ENCODE measurements around the gene CSMD2. TPM values are rescaled to one million over a fixed set of nuclear protein-coding genes. Genes with fewer than 3 reads are reported as not detected.

CSMD2 gene
- total RNA-seq, 2 donors from 2014 or later, result 0.62 to 2.8 TPM

DNA sequence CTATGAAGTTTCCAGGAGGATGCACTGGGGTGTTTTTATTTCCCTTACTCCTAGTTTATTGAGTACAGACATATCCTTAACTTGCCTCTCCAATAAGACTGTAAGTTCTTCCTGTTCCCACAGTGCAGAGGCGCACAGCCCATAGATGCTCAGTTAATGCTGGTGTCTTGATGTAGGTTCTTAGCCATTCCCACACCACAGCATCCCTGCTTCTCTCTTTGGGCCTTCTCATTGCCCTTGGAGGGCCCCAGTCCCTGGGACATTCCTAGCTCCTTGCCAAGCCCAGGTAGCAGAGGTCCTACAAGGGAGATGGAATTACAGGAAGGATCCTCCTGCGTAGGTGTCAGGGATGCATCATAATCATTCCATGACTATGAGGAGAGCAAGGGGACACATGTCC is 362.8 kb downstream of the CSMD2 start:
- Histone ChIP-seq H3K9ac (ENCODE audit: extremely low read depth, low read length, poor library complexity, severe bottlenecking) (no peak overlapping the region), H3K36me3 (ENCODE audit: control insufficient read depth, insufficient read depth, low read length) (no peaks in the 10 kb centered on the region), H3K27ac (ENCODE audit: low read depth, low read length) (no peak overlapping the region), H3K4me3 (ENCODE audit: low read length) (no peak overlapping the region), H3K4me1 (ENCODE audit: control insufficient read depth, insufficient read depth, low read length) (peaks cover 5% of the 10 kb centered on the region), H3K9me3 (ENCODE audit: control insufficient read depth, low read length) (peaks cover 33% of the 10 kb centered on the region), H3K27me3 (ENCODE audit: control insufficient read depth, insufficient read depth, low read length, poor library complexity, severe bottlenecking) (peaks cover 11% of the 10 kb centered on the region)
- 83 to 98% methylated on average over 1 to 2 of the region's 2 CpGs for WGBS, 2 experiments (ENCODE audit: insufficient coverage in 1 of 2, insufficient read length in 1 of 2)
- no peak overlapping the region for H3K27ac Mint-ChIP-seq
- H3K36me3 Mint-ChIP-seq (ENCODE audit: low read depth), result peaks cover 2% of the 10 kb centered on the region
- no peak overlapping the region for H3K4me3 Mint-ChIP-seq
- TF ChIP-seq CTCF (conservative IDR thresholded peaks at IDR 0.05), result no peak
- H3K27me3 Mint-ChIP-seq (ENCODE audit: insufficient read depth), result peaks cover 9% of the 10 kb centered on the region
- H3K4me1 Mint-ChIP-seq, result peaks cover 10% of the 10 kb centered on the region
- no peak for DNase-seq
- peaks cover 21% of the 10 kb centered on the region for H3K9me3 Mint-ChIP-seq

- no peak overlapping the region for H3K4me3 Mint-ChIP-seq
Measured at GRCh38 chr1:33797849-33798248, 367.2 kb downstream of the CSMD2 start.

DNA sequence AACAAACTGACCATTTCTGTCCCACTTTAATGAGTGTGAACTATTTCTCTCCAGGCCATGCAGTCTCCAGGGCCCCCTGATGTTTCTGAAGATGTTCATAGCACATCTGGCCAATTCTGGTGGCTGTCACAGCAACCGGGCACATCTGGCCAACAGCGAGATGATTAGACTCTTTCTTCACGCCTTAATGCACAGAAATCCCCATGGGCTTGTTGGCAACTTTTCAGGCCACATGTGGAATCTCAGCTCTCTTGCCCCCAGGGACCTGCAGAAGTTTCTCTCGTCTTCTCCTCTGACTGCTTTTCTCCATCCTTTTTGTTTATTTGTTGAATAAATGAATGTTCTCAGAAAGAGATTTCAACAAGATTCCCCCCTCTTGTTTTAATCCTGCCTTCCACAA is 372.4 kb downstream of the CSMD2 start:
- H3K4me1 ChIP-seq (ENCODE audit: control insufficient read depth, insufficient read depth, low read length), result no peaks in the 10 kb centered on the region
- WGBS, 2 experiments (ENCODE audit: insufficient coverage in 1 of 2, insufficient read length in 1 of 2), result 92 to 94% methylated on average over 3 to 4 of the region's 4 CpGs
- no peaks in the 10 kb centered on the region for H3K27me3 ChIP-seq (ENCODE audit: control insufficient read depth, insufficient read depth, low read length, poor library complexity, severe bottlenecking)
- no peak for DNase-seq
- TF ChIP-seq CTCF (conservative IDR thresholded peaks at IDR 0.05), result no peak
- Mint-ChIP-seq H3K27me3 (ENCODE audit: insufficient read depth) (peaks cover 3% of the 10 kb centered on the region), H3K27ac (no peak overlapping the region), H3K4me3 (no peak overlapping the region), H3K36me3 (ENCODE audit: low read depth) (peaks cover 7% of the 10 kb centered on the region), H3K9me3 (peaks cover 29% of the 10 kb centered on the region), H3K4me1 (no peaks in the 10 kb centered on the region)
- H3K4me3 ChIP-seq (ENCODE audit: low read length), result no peak overlapping the region
- no peak overlapping the region for H3K27ac ChIP-seq (ENCODE audit: low read depth, low read length)
- no peaks in the 10 kb centered on the region for H3K36me3 ChIP-seq (ENCODE audit: control insufficient read depth, insufficient read depth, low read length)
- no peak overlapping the region for H3K9ac ChIP-seq (ENCODE audit: extremely low read depth, low read length, poor library complexity, severe bottlenecking)
- H3K9me3 ChIP-seq (ENCODE audit: control insufficient read depth, low read length), result peaks cover 21% of the 10 kb centered on the region

More at GRCh38 chr1:33797849-33798248, 367.2 kb downstream of the CSMD2 start:
- Histone ChIP-seq H3K9me3 (ENCODE audit: control insufficient read depth, low read length) (peaks cover 41% of the 10 kb centered on the region), H3K4me3 (ENCODE audit: low read length) (no peak overlapping the region), H3K27ac (ENCODE audit: low read depth, low read length) (no peak overlapping the region), H3K9ac (ENCODE audit: extremely low read depth, low read length, poor library complexity, severe bottlenecking) (no peak overlapping the region), H3K4me1 (ENCODE audit: control insufficient read depth, insufficient read depth, low read length) (no peaks in the 10 kb centered on the region), H3K27me3 (ENCODE audit: control insufficient read depth, insufficient read depth, low read length, poor library complexity, severe bottlenecking) (peaks cover 9% of the 10 kb centered on the region), H3K36me3 (ENCODE audit: control insufficient read depth, insufficient read depth, low read length) (no peaks in the 10 kb centered on the region)
- peaks cover 12% of the 10 kb centered on the region for H3K27me3 Mint-ChIP-seq (ENCODE audit: insufficient read depth)
- no peaks in the 10 kb centered on the region for H3K4me1 Mint-ChIP-seq
- no peak for DNase-seq
- TF ChIP-seq CTCF (conservative IDR thresholded peaks at IDR 0.05), result no peak
- peaks cover 42% of the 10 kb centered on the region for H3K9me3 Mint-ChIP-seq
- WGBS, 2 experiments (ENCODE audit: insufficient coverage in 1 of 2, insufficient read length in 1 of 2), result 92 to 93% methylated on average over 6 of the region's 6 CpGs
- peaks cover 9% of the 10 kb centered on the region for H3K36me3 Mint-ChIP-seq (ENCODE audit: low read depth)
- no peak overlapping the region for H3K27ac Mint-ChIP-seq
